Testis (tissue), 3 donors: ENCODE data around the gene EBPL. TPM values are rescaled to one million over a fixed set of nuclear protein-coding genes. Genes with fewer than 3 reads are reported as not detected.

Experiments
- DNase-seq: peaks from one replicate; pipeline ENCODE4 v3.0.0-alpha.2; 2019
- H3K27ac ChIP-seq, 2 donors: fragments of 200-600 bp; sonication (generic); one replicate each; pipeline ENCODE4 v1.5.1; 2019
- H3K27me3 ChIP-seq: fragments of 200-600 bp; sonication (generic); one replicate; pipeline ENCODE4 v1.5.1; 2019
- H3K36me3 ChIP-seq: fragments of 200-600 bp; sonication (generic); one replicate; pipeline ENCODE4 v1.5.1; 2017; ENCODE audit warnings: low read depth; ENCODE audit errors: missing control alignments
- H3K4me1 ChIP-seq: fragments of 200-600 bp; sonication (generic); one replicate; pipeline ENCODE4 v1.5.1; 2019
- H3K4me3 ChIP-seq, 2 donors: fragments of 200-600 bp; sonication (generic); one replicate each; pipeline ENCODE4 v1.5.1; 2017 to 2019
- H3K9me3 ChIP-seq: fragments of 200-600 bp; sonication (generic); one replicate; pipeline ENCODE4 v1.5.1; 2017
- CTCF ChIP-seq, 3 experiments: fragments of 450-650 bp in 2 of 3; fragments of 200-600 bp in 1 of 3; sonication (generic) in 1 of 3; IDR thresholded peaks; one replicate each; pipeline ENCODE4 v1.5.1; 2016 to 2019; ENCODE audit warnings: antibody characterized with exemption in 3 of 3, mild to moderate bottlenecking in 2 of 3, moderate library complexity in 1 of 3
- POLR2A ChIP-seq: fragments of 450-650 bp; IDR thresholded peaks from one replicate; pipeline ENCODE4 v1.6.1; 2017; ENCODE audit warnings: antibody characterized with exemption, mild to moderate bottlenecking, moderate library complexity
- WGBS, 2 donors: methylation state at CpG; one replicate each; pipeline ENCODE4 v1.1.5; 2018; 5-methylcytosine and 5-hydroxymethylcytosine counted together
- intact Hi-C: fragments of 100-400 bp; cut with DNase I; formaldehyde crosslinking; loops from one replicate; pipeline ENCODE4 v1.15.1; 2023; ENCODE audit warnings: low total_unique reads
- polyA plus RNA-seq: library from polyadenylated mRNA; stranded (reverse); fragments of 350-450 nt; fragmentation: Illumina TruSeq; extraction: RNeasy Lipid Tissue Mini Kit (QIAGEN cat#74804); gene quantifications from one replicate; pipeline ENCODE4 v1.2.3, GENCODE V29; 2014; ENCODE audit warnings: low read depth, low replicate concordance; ENCODE audit not compliant: insufficient read depth
- total RNA-seq, 2 donors: library from RNA; depleted of rRNA; stranded (reverse); fragments of >200 nt; gene quantifications; one replicate each; pipeline ENCODE4 v1.2.3, GENCODE V29; 2016

EBPL gene
- total and polyA plus RNA-seq, 3 donors from 2014 or later: 26.7 to 84.7 (median 35.9) TPM

- Histone ChIP-seq H3K27ac (no peak overlapping the region), H3K27me3 (no peaks in the 10 kb centered on the region), H3K9me3 (no peaks in the 10 kb centered on the region), H3K36me3 (no peaks in the 10 kb centered on the region), H3K4me1 (no peaks in the 10 kb centered on the region), H3K4me3 (no peak overlapping the region)
- intact Hi-C loops: no loop called here
- DNase-seq: no peak
- 91 to 93% methylated on average over 2 of the region's 2 CpGs for WGBS, 2 donors
- TF ChIP-seq CTCF (IDR thresholded peaks at IDR 0.05) (no peak), POLR2A (no peak)
Measured at GRCh38 chr13:49638744-49639072, 52.6 kb downstream of the EBPL start.

GRCh38 chr13:49638030-49638743 lies 53.1 kb downstream of the EBPL start:
- no peak for DNase-seq
- Histone ChIP-seq H3K4me1 (no peaks in the 10 kb centered on the region), H3K27ac (no peak overlapping the region), H3K27me3 (no peaks in the 10 kb centered on the region), H3K36me3 (no peaks in the 10 kb centered on the region), H3K4me3 (no peak overlapping the region), H3K9me3 (no peaks in the 10 kb centered on the region)
- TF ChIP-seq POLR2A (no peak), CTCF (IDR thresholded peaks at IDR 0.05) (no peak)
- 85 to 90% methylated on average over 4 of the region's 4 CpGs for WGBS, 2 donors
- intact Hi-C loops: no loop called here

- Histone ChIP-seq H3K36me3 (no peaks in the 10 kb centered on the region), H3K27ac (no peak overlapping the region), H3K27me3 (no peaks in the 10 kb centered on the region), H3K9me3 (no peaks in the 10 kb centered on the region), H3K4me3 (no peak overlapping the region), H3K4me1 (no peaks in the 10 kb centered on the region)
- DNase-seq: no peak
- TF ChIP-seq CTCF (IDR thresholded peaks at IDR 0.05): no peak
- WGBS, 2 donors: 90 to 95% methylated on average over 5 of the region's 5 CpGs
- intact Hi-C loops: no loop called here
Measured at GRCh38 chr13:49636705-49637104, 54.6 kb downstream of the EBPL start.

- WGBS, 2 donors: 61 to 63% methylated on average over 7 to 10 of the region's 10 CpGs
- no peak for DNase-seq
Measured at GRCh38 chr13:49635599-49636433, 55.5 kb downstream of the EBPL start.

More at GRCh38 chr13:49635599-49636433, 55.5 kb downstream of the EBPL start:
- H3K36me3 ChIP-seq: no peaks in the 10 kb centered on the region
- H3K27me3 ChIP-seq: no peaks in the 10 kb centered on the region
- no peak overlapping the region for H3K27ac ChIP-seq
- no peaks in the 10 kb centered on the region for H3K9me3 ChIP-seq
- no peaks in the 10 kb centered on the region for H3K4me1 ChIP-seq
- no peak overlapping the region for H3K4me3 ChIP-seq
- intact Hi-C loops: no loop called here
- TF ChIP-seq POLR2A: no peak
- no peak for TF ChIP-seq CTCF (IDR thresholded peaks at IDR 0.05)
